SK-N-MC (cell line): ENCODE measurements around the gene FNIP2.

ENCODE experiments used
- EZH2 ChIP-seq: fragments of 200-600 bp; sonication (generic); IDR thresholded peaks from one replicate; pipeline ENCODE4 v1.6.1; 2017; ENCODE audit warnings: antibody characterized with exemption
- POLR2AphosphoS5 ChIP-seq: IDR thresholded peaks from 2 replicates; pipeline ENCODE4 v1.6.1; 2012; ENCODE audit warnings: mild to moderate bottlenecking, low read depth, low read length, borderline replicate concordance

DNA sequence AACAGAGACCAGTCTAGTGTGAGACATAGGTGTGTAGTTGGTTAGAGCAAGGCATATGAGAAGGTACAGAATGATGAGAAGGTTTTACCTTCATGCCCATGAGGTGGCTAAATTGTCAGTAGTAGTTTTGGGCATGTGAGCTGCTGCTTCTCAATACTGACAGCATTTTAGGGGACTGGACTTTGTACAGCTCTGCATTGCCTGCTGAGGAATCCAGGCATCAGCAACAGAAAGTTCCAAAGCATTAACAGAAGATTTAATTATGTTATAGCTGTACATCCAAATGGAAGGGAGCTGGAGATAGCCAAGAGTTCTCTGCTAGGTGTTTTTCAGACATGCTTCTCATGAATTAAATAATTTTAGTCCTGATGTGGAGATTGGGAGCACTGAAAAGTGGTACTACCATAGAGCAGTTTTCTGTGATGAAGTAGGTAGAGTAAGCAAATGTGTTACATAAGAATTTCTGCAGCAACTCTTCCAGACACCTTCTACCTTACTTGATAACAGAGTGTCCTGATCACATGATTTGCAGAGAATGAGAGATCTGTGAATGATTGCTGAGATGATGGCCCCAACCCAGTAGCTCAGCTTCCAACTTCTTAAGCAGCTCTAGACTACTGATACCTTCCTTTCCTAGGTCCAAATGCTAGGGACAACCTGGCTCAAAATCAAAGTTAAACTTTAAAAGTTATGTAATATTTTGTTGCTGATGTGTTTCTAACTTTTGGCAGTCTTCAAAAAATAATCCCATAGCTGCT lies 30.4 kb downstream of the FNIP2 start:
- TF ChIP-seq EZH2: no peak
- TF ChIP-seq POLR2AphosphoS5: no peak
